Adrenal gland (tissue), 12 donors: ENCODE data around the gene NFATC2IP. TPM values are rescaled to one million over a fixed set of nuclear protein-coding genes. Genes with fewer than 3 reads are reported as not detected.

ENCODE experiments used
- DNase-seq, 7 donors: peaks; one replicate each; pipeline ENCODE4 v3.0.0-alpha.2; 2019 to 2020
- H3K27ac ChIP-seq, 5 donors: fragments of 200-600 bp; sonication (generic) in 4 of 5; 1 replicate in 3 of 5; 2 replicates in 2 of 5; pipeline versions ENCODE4 v1.5.1 to v1.8.0; 2016 to 2020; ENCODE audit warnings: mild to moderate bottlenecking in 1 of 5
- H3K27me3 ChIP-seq: fragments of 200-600 bp; 2 replicates; pipeline ENCODE4 v1.8.0; 2021
- H3K36me3 ChIP-seq, 2 donors: fragments of 200-600 bp; replicated peaks in 1 of 2; 1 replicate in 1 of 2; 2 replicates in 1 of 2; pipeline versions ENCODE4 v1.5.1 to v1.8.0; 2018 to 2022
- H3K4me1 ChIP-seq, 2 donors: fragments of 200-600 bp; replicated peaks in 1 of 2; 1 replicate in 1 of 2; 2 replicates in 1 of 2; pipeline versions ENCODE4 v1.5.1 to v1.8.0; 2018 to 2021
- H3K4me3 ChIP-seq, 4 donors: fragments of 200-600 bp; sonication (generic) in 3 of 4; one replicate each; pipeline ENCODE4 v1.5.1; 2016 to 2018
- H3K9me3 ChIP-seq, 3 donors: fragments of 200-600 bp; sonication (generic) in 1 of 3; replicated peaks in 1 of 3; 1 replicate in 2 of 3; 2 replicates in 1 of 3; pipeline versions ENCODE4 v1.5.1 to v1.8.0; 2016 to 2021
- CTCF ChIP-seq, 6 experiments: fragments of 450-650 bp in 4 of 6; fragments of 200-600 bp in 2 of 6; sonication (generic) in 1 of 6; IDR thresholded peaks; 1 replicate in 5 of 6; 2 replicates in 1 of 6; pipeline versions ENCODE4 v1.5.1 to v1.8.0; 2016 to 2021; ENCODE audit warnings: antibody characterized with exemption in 6 of 6, mild to moderate bottlenecking in 2 of 6, moderate library complexity in 1 of 6
- POLR2A ChIP-seq, 2 donors: fragments of 450-650 bp; IDR thresholded peaks; one replicate each; pipeline ENCODE4 v1.6.1; 2017; ENCODE audit warnings: antibody characterized with exemption in 2 of 2, mild to moderate bottlenecking in 2 of 2, moderate library complexity in 1 of 2
- WGBS, 4 donors: extraction: QIAGEN DNeasy Blood & Tissue Kit in 2 of 4; methylation state at CpG; one replicate each; pipeline versions ENCODE4 v1.1.5 to v1.1.7; 2013 to 2017; 5-methylcytosine and 5-hydroxymethylcytosine counted together
- intact Hi-C, 2 donors: fragments of 100-400 bp; cut with DNase I; formaldehyde crosslinking; loops; one replicate each; pipeline versions ENCODE4 v1.14.1 to v1.15.0; 2022 to 2023
- polyA plus RNA-seq, 3 donors: library from polyadenylated mRNA; stranded (reverse); fragments of 200-250 nt in 2 of 3; fragments of 350-450 nt in 1 of 3; fragmentation: Illumina TruSeq in 1 of 3; extraction: RNeasy Lipid Tissue Mini Kit (QIAGEN cat#74804) in 1 of 3; gene quantifications; one replicate each; pipeline ENCODE4 v1.2.3, GENCODE V29; 2013 to 2014
- total RNA-seq, 9 donors: library from RNA; depleted of rRNA in 4 of 9; stranded (reverse); fragments of >200 nt in 4 of 9; fragments of 120-200 nt in 1 of 9; fragmentation: NEBNext Ultra II Directional in 1 of 9; extraction: Animal tissue kit (Norgen Biotek cat#: 25700) in 1 of 9; gene quantifications; one replicate each; pipeline versions ENCODE4 v1.1.0 to v1.2.4, GENCODE V29; 2013 to 2023
- donor health status: healthy with polysubstance abuse.
- donor health status: Bipolar disorder and iron deficiency.
- donor health status: DM: yes; HTN: yes; CAD: no.
- donor health status: DM: no; HTN: no; CAD: no.
- donor health status: DM: no; HTN: no; CAD: no.
- donor health status: DM: yes; HTN: yes; CAD: no.

The NFATC2IP gene
- total and polyA plus RNA-seq, 12 donors: 7.7 to 25.2 (median 17.1) TPM

GRCh38 chr16:29014561-29015069, 63.9 kb downstream of the NFATC2IP start:
- Histone ChIP-seq H3K27ac (no peak overlapping the region), H3K9me3 (no peaks in the 10 kb centered on the region), H3K27me3 (no peaks in the 10 kb centered on the region), H3K4me1 (no peaks in the 10 kb centered on the region), H3K36me3 (no peaks in the 10 kb centered on the region), H3K4me3 (no peak overlapping the region)
- TF ChIP-seq CTCF (IDR thresholded peaks at IDR 0.05) (no peak), POLR2A (IDR thresholded peaks at IDR 0.05) (no peak)
- 82 to 87% (median 86%) methylated on average over 3 of the region's 3 CpGs for WGBS, 4 donors
- DNase-seq: no peak
- intact Hi-C loops: no loop called here

Other genes starting within 250 kb of the NFATC2IP start
- 100 to 1,000 TPM in 8 of 9 donors, 10 to 100 TPM in 1; 99.7 to 575 (median 339) TPM for gene EIF3C, start 239.5 kb upstream of the NFATC2IP start, total RNA-seq
- gene EIF3C, start 239.5 kb upstream of the NFATC2IP start, polyA plus RNA-seq: 1,000 to 10,000 TPM in 2 of 3 donors, 100 to 1,000 TPM in 1; 459 to 3,047 (median 2,044) TPM
- 1 to 10 TPM in 4 of 9 donors, under 1 TPM in 2, not detected in 3; 0.46 to 5.1 (median 1.4) TPM for gene NPIPB9, start 199.2 kb upstream of the NFATC2IP start, total RNA-seq
- gene NPIPB9, start 199.2 kb upstream of the NFATC2IP start, polyA plus RNA-seq: under 1 TPM in 2 of 3 donors, not detected in 1; 0.47 to 0.97 TPM
- 100 to 1,000 TPM in 2 of 9 donors, 10 to 100 TPM in 7; 26.1 to 118 (median 87.3) TPM for gene ATXN2L, start 127.9 kb upstream of the NFATC2IP start, total RNA-seq
- gene ATXN2L, start 127.9 kb upstream of the NFATC2IP start, polyA plus RNA-seq: 100 to 1,000 TPM in 2 of 3 donors, 10 to 100 TPM in 1; 44.3 to 342 (median 126) TPM
- gene TUFM, start 104.6 kb upstream of the NFATC2IP start, total RNA-seq: 100 to 1,000 TPM; 144 to 239 (median 208) TPM
- 100 to 1,000 TPM; 173 to 323 (median 181) TPM for gene TUFM, start 104.6 kb upstream of the NFATC2IP start, polyA plus RNA-seq
- 100 to 1,000 TPM in 1 of 9 donors, 10 to 100 TPM in 8; 29.6 to 108 (median 55.0) TPM for gene SH2B1, start 87.1 kb upstream of the NFATC2IP start, total RNA-seq
- gene SH2B1, start 87.1 kb upstream of the NFATC2IP start, polyA plus RNA-seq: 100 to 1,000 TPM in 2 of 3 donors, 10 to 100 TPM in 1; 17.1 to 236 (median 119) TPM
- 1 to 10 TPM in 2 of 9 donors, under 1 TPM in 6, not detected in 1; 0.17 to 1.2 (median 0.67) TPM for gene ATP2A1, start 72.4 kb upstream of the NFATC2IP start, total RNA-seq
- 1 to 10 TPM in 1 of 3 donors, under 1 TPM in 2; 0.05 to 1.1 (median 0.88) TPM for gene ATP2A1, start 72.4 kb upstream of the NFATC2IP start, polyA plus RNA-seq
- 100 to 1,000 TPM in 1 of 9 donors, 10 to 100 TPM in 8; 18.6 to 108 (median 47.3) TPM for gene RABEP2, start 25.7 kb upstream of the NFATC2IP start, total RNA-seq
- 100 to 1,000 TPM in 1 of 3 donors, 10 to 100 TPM in 1, 1 to 10 TPM in 1; 1.4 to 121 (median 57.1) TPM for gene RABEP2, start 25.7 kb upstream of the NFATC2IP start, polyA plus RNA-seq
- 1 to 10 TPM in 2 of 9 donors, under 1 TPM in 5, not detected in 2; 0.32 to 1.8 (median 0.51) TPM for gene CD19, start 19.0 kb upstream of the NFATC2IP start, total RNA-seq
- under 1 TPM; 0.26 to 0.88 (median 0.40) TPM for gene CD19, start 19.0 kb upstream of the NFATC2IP start, polyA plus RNA-seq
- 10 to 100 TPM; 18.0 to 64.2 (median 34.2) TPM for gene SPNS1, start 23.8 kb downstream of the NFATC2IP start, total RNA-seq
- 100 to 1,000 TPM in 2 of 3 donors, 1 to 10 TPM in 1; 8.3 to 168 (median 114) TPM for gene SPNS1, start 23.8 kb downstream of the NFATC2IP start, polyA plus RNA-seq
- gene LAT, start 34.1 kb downstream of the NFATC2IP start, total RNA-seq: 1 to 10 TPM in 6 of 9 donors, under 1 TPM in 2, not detected in 1; 0.42 to 5.2 (median 1.6) TPM
- gene LAT, start 34.1 kb downstream of the NFATC2IP start, polyA plus RNA-seq: 10 to 100 TPM in 2 of 3 donors, 1 to 10 TPM in 1; 1.8 to 50.5 (median 19.0) TPM